IPS-18a (cell line): Measurements from ENCODE around the gene CAB39L.
A peak's percentile ranks its signal among the peaks of the same experiment; 100 is the strongest.

ENCODE experiments used
- H3K27ac ChIP-seq: one replicate; pipeline ENCODE4 v1.5.1; 2013; ENCODE audit warnings: low read length
- H3K27me3 ChIP-seq: one replicate; pipeline ENCODE4 v1.6.1; 2013; ENCODE audit warnings: mild to moderate bottlenecking, low read length; ENCODE audit not compliant: control insufficient read depth, insufficient read depth
- H3K36me3 ChIP-seq: one replicate; pipeline ENCODE4 v1.6.1; 2013; ENCODE audit warnings: low read depth, low read length; ENCODE audit not compliant: control insufficient read depth
- H3K4me1 ChIP-seq: one replicate; pipeline ENCODE4 v1.6.1; 2013; ENCODE audit warnings: low read depth, low read length; ENCODE audit not compliant: control insufficient read depth
- H3K4me3 ChIP-seq: one replicate; pipeline ENCODE4 v1.5.1; 2013; ENCODE audit warnings: low read length
- H3K9ac ChIP-seq: one replicate; pipeline ENCODE4 v1.6.1; 2013; ENCODE audit warnings: mild to moderate bottlenecking, low read length, moderate library complexity
- H3K9me3 ChIP-seq: one replicate; pipeline ENCODE4 v1.6.1; 2013; ENCODE audit warnings: low read depth, low read length; ENCODE audit not compliant: control insufficient read depth

CAB39L gene

GRCh38 chr13:49443704-49444523, at the start of gene CAB39L, which contains the start of gene SETDB2:
Gene CAB39L (minus strand): TSS chr13:49444064. CDS start chr13:49382910, 61,154 bp downstream.
Gene SETDB2 (plus strand): TSS chr13:49444274. CDS start chr13:49451894, 7,620 bp downstream.
- Histone ChIP-seq H3K9ac (peak within 1 kb of the TSS; percentile 95), H3K9me3 (no peaks in the 10 kb centered on the region), H3K4me1 (peaks cover 16% of the 10 kb centered on the region), H3K27me3 (no peaks in the 10 kb centered on the region), H3K4me3 (peak within 1 kb of the TSS; percentile 97), H3K27ac (peak within 1 kb of the TSS; percentile 96), H3K36me3 (no peaks in the 10 kb centered on the region)

- Histone ChIP-seq H3K27ac (no peak overlapping the region), H3K9me3 (no peaks in the 10 kb centered on the region), H3K27me3 (no peaks in the 10 kb centered on the region), H3K9ac (no peak overlapping the region), H3K36me3 (no peaks in the 10 kb centered on the region), H3K4me3 (no peak overlapping the region), H3K4me1 (no peaks in the 10 kb centered on the region)
Measured at GRCh38 chr13:49488563-49488962, 44.7 kb upstream of the CAB39L start.

- Histone ChIP-seq H3K27me3 (no peaks in the 10 kb centered on the region), H3K4me1 (no peaks in the 10 kb centered on the region), H3K9me3 (no peaks in the 10 kb centered on the region), H3K4me3 (no peak overlapping the region), H3K36me3 (peaks cover 10% of the 10 kb centered on the region), H3K27ac (no peak overlapping the region), H3K9ac (no peak overlapping the region)
Measured at GRCh38 chr13:49481788-49482187, 37.9 kb upstream of the CAB39L start.

GRCh38 chr13:49476529-49476928, 32.7 kb upstream of the CAB39L start:
- Histone ChIP-seq H3K4me1 (no peaks in the 10 kb centered on the region), H3K9me3 (no peaks in the 10 kb centered on the region), H3K27ac (no peak overlapping the region), H3K36me3 (peaks cover 10% of the 10 kb centered on the region), H3K9ac (no peak overlapping the region), H3K27me3 (no peaks in the 10 kb centered on the region), H3K4me3 (no peak overlapping the region)

GRCh38 chr13:49472186-49472585, 28.3 kb upstream of the CAB39L start:
- H3K9ac ChIP-seq = no peak overlapping the region
- H3K27ac ChIP-seq = no peak overlapping the region
- peaks cover 2% of the 10 kb centered on the region for H3K36me3 ChIP-seq
- H3K4me1 ChIP-seq = no peaks in the 10 kb centered on the region
- no peaks in the 10 kb centered on the region for H3K27me3 ChIP-seq
- H3K9me3 ChIP-seq = no peaks in the 10 kb centered on the region
- H3K4me3 ChIP-seq = no peak overlapping the region

GRCh38 chr13:49466292-49466838, 22.5 kb upstream of the CAB39L start:
- peaks cover 2% of the 10 kb centered on the region for H3K36me3 ChIP-seq
- H3K4me3 ChIP-seq = no peak overlapping the region
- H3K4me1 ChIP-seq = no peaks in the 10 kb centered on the region
- H3K9me3 ChIP-seq = peaks cover 6% of the 10 kb centered on the region
- H3K9ac ChIP-seq = no peak overlapping the region
- no peaks in the 10 kb centered on the region for H3K27me3 ChIP-seq
- H3K27ac ChIP-seq = no peak overlapping the region

- H3K9me3 ChIP-seq = peaks cover 6% of the 10 kb centered on the region
- H3K27ac ChIP-seq = no peak overlapping the region
- H3K4me1 ChIP-seq = no peaks in the 10 kb centered on the region
- no peak overlapping the region for H3K4me3 ChIP-seq
- peaks cover 2% of the 10 kb centered on the region for H3K36me3 ChIP-seq
- H3K9ac ChIP-seq = no peak overlapping the region
- no peaks in the 10 kb centered on the region for H3K27me3 ChIP-seq
Measured at GRCh38 chr13:49464621-49465325, 20.9 kb upstream of the CAB39L start.

GRCh38 chr13:49464085-49464484, 20.2 kb upstream of the CAB39L start:
- Histone ChIP-seq H3K9me3 (peaks cover 6% of the 10 kb centered on the region), H3K4me3 (no peak overlapping the region), H3K27ac (no peak overlapping the region), H3K36me3 (peaks cover 2% of the 10 kb centered on the region), H3K9ac (no peak overlapping the region), H3K27me3 (no peaks in the 10 kb centered on the region), H3K4me1 (no peaks in the 10 kb centered on the region)

- H3K36me3 ChIP-seq = no peaks in the 10 kb centered on the region
Measured at GRCh38 chr13:49459580-49459979, 15.7 kb upstream of the CAB39L start.

GRCh38 chr13:49457221-49457620, 13.4 kb upstream of the CAB39L start:
- Histone ChIP-seq H3K36me3 (no peaks in the 10 kb centered on the region), H3K4me3 (no peak overlapping the region), H3K27ac (no peak overlapping the region), H3K27me3 (no peaks in the 10 kb centered on the region), H3K9me3 (peaks cover under 1% of the 10 kb centered on the region), H3K4me1 (no peaks in the 10 kb centered on the region), H3K9ac (no peak overlapping the region)

More at GRCh38 chr13:49459580-49459979, 15.7 kb upstream of the CAB39L start:
- Histone ChIP-seq H3K4me3 (no peak overlapping the region), H3K9ac (no peak overlapping the region), H3K27me3 (no peaks in the 10 kb centered on the region), H3K4me1 (no peaks in the 10 kb centered on the region), H3K9me3 (peaks cover 6% of the 10 kb centered on the region), H3K27ac (no peak overlapping the region)

GRCh38 chr13:49456156-49456555, 12.3 kb upstream of the CAB39L start:
- no peak overlapping the region for H3K4me3 ChIP-seq
- no peaks in the 10 kb centered on the region for H3K9me3 ChIP-seq
- H3K27ac ChIP-seq = no peak overlapping the region
- no peaks in the 10 kb centered on the region for H3K27me3 ChIP-seq
- H3K4me1 ChIP-seq = no peaks in the 10 kb centered on the region
- no peak overlapping the region for H3K9ac ChIP-seq
- no peaks in the 10 kb centered on the region for H3K36me3 ChIP-seq
